ENCODE measurements around the gene CREBBP.

Gene CREBBP

DNA sequence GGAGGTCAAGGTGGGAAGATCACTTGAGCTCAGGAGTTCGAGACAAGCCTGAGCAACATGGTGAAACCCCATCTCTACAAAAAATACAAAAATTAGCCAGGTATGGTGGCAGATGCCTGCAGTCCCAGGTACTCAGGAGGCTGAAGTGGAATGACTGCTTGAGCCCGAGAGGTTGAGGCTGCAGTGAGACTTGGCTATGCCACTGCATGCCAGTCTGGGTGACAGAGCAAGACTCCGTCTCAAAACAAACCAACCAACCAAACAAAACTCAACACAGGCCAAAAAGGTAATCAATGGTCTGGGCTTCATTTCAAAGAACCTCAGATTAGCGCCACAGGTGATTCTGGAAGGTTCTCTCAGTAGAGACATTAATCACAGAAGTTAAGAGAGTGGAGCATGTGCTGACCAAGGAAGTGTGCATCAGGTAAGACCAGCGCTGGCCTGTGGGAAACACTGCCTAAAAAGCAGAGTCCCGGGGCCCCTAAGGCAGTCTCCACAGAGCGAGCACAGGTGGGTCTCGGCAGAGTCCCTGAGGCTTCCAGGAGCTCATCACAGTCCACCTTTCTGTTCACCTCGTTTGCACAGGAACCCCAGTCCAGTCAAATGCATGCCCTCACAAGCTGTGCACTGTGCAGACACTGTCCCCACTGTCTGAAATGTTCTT is 91.7 kb downstream of the CREBBP start:
- ATAC-seq: no peak
- H3K27me3 Mint-ChIP-seq: no peaks in the 10 kb centered on the region
- no peak overlapping the region for H3K4me3 Mint-ChIP-seq
- peaks cover 45% of the 10 kb centered on the region for H3K36me3 Mint-ChIP-seq
- peak overlapping the region; percentile 81 for H3K27ac Mint-ChIP-seq
- H3K9me3 Mint-ChIP-seq: no peaks in the 10 kb centered on the region
- peaks cover 66% of the 10 kb centered on the region for H3K4me1 Mint-ChIP-seq

DNA sequence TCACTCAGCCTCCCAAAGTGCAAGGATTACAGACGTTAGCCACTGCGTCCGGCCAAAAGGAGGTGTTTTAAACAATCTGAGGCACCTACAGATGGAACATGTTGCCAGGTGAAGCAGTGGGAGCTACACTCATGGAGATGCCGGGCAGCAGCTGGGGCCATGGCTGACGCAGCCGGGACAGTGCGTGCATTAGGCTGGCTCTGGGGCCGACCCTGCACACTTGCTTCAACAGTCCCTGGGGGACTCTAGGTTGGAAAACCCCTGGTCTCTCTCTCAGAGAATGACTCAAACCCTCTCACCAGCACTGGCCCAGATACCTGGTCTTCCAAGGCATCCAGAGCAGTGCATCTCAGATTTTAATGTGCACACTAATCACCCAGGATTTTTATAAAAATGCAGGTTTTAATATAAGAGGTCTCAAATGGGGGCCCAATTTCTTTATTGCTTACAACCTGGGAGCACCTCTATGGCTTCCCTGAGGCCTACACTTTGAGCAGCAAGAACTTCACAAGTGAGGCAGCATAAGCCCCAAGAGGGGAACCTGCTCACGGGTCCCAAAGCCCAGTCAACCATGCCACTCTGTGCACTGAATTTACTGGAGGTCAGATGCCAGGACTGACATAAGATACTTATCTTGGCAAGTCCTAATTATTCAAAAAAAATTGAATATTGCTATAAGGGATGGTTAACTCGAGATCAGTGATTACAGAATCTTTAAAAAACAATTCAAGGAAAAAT is 92.4 kb downstream of the CREBBP start:
- peak; percentile 95 for ATAC-seq
- H3K36me3 Mint-ChIP-seq: peaks cover 46% of the 10 kb centered on the region

DNA sequence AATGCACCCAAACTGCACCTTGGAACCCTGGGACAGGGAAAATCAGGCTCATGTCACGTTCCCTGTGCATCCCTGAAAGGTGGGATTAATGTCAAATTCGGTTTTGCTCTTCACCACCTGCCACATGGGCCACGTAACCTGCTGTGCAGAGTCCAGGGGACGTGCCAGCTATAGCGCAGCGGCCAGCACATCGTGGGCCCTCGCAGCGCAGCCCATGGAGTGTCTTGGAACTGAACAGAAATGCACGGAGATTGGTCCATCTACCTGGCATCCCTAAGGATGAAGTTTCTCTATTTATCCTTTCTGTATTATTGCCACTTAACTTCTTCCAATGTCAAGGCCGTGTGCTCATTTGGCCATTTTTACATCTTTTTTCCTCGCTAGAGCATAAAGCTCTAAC is 95.1 kb downstream of the CREBBP start:
- Mint-ChIP-seq H3K4me1 (peaks cover 54% of the 10 kb centered on the region), H3K9me3 (no peaks in the 10 kb centered on the region), H3K4me3 (no peak overlapping the region), H3K27ac (no peak overlapping the region), H3K27me3 (no peaks in the 10 kb centered on the region), H3K36me3 (peaks cover 31% of the 10 kb centered on the region)
- no peak for ATAC-seq

More for the DNA sequence above, 92.4 kb downstream of the CREBBP start:
- peak overlapping the region; percentile 21 for H3K4me3 Mint-ChIP-seq
- no peaks in the 10 kb centered on the region for H3K27me3 Mint-ChIP-seq
- peak overlapping the region; percentile 81 for H3K27ac Mint-ChIP-seq
- H3K9me3 Mint-ChIP-seq: no peaks in the 10 kb centered on the region
- H3K4me1 Mint-ChIP-seq: peaks cover 70% of the 10 kb centered on the region

DNA sequence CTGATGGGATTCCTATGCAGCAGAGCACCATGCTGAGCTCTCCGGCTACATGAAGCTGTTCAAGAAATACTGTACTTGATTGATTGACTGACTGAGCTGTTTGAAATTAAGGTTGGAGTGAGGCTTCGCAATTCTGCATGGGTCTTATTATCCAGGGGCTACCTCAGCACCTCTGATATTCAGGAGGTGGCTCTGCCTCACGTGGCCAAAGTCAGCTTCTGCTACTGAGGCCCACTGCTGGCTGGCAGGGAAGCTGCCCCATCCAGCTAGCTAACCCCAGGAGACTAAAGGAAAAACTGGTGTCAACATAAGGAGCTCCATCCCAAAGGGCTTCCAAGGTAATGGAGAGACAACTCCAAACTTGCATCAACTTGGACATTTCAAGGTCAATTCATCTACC is 97.0 kb downstream of the CREBBP start:
- H3K4me3 Mint-ChIP-seq: no peak overlapping the region
- H3K27me3 Mint-ChIP-seq: no peaks in the 10 kb centered on the region
- no peak for ATAC-seq
- H3K9me3 Mint-ChIP-seq: no peaks in the 10 kb centered on the region
- H3K27ac Mint-ChIP-seq: peak overlapping the region; percentile 40
- peaks cover 38% of the 10 kb centered on the region for H3K4me1 Mint-ChIP-seq
- peaks cover 35% of the 10 kb centered on the region for H3K36me3 Mint-ChIP-seq

DNA sequence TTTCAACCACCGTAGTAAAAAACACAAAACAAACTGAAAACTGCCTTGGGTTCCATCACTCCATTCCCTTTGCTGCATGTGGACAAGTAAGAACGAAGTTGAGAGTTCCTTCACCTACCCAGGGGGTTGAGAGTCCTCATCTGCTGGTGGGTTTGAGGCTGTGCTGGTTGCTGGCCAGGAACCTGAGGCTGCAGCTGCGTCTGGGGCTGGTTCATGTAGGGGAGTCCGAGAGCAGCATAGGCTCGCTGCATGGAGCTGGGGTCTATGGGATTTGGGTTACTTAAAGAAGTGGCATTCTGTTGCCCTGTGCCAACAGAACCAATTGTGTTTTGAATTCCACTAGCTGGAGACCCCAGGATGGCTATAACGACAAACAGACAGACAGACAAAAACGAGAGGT is 97.9 kb downstream of the CREBBP start:
- Mint-ChIP-seq H3K36me3 (peaks cover 35% of the 10 kb centered on the region), H3K27me3 (no peaks in the 10 kb centered on the region), H3K4me3 (no peak overlapping the region), H3K4me1 (peaks cover 29% of the 10 kb centered on the region), H3K9me3 (no peaks in the 10 kb centered on the region), H3K27ac (no peak overlapping the region)
- no peak for ATAC-seq

DNA sequence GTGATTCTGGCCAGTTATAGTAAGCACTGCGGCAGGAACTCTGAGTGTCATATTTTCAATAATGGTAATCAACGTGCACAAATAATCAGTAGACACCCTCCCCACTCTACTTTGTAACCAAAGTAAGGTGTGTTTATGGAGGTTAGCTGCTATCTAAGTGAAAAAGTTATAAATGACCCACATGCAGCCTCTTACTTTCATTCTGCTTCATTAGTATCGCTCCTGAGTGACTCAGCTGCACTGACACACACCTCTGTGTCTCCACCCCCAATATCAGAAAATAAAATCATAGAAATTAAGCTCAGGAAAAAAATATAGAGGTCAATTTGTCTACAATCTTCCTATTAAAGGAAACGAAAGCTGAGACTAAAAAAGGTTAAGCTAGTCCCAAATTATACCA is 99.1 kb downstream of the CREBBP start:
- ATAC-seq: no peak
- peak overlapping the region; percentile 55 for H3K27ac Mint-ChIP-seq
- peaks cover 44% of the 10 kb centered on the region for H3K36me3 Mint-ChIP-seq

DNA sequence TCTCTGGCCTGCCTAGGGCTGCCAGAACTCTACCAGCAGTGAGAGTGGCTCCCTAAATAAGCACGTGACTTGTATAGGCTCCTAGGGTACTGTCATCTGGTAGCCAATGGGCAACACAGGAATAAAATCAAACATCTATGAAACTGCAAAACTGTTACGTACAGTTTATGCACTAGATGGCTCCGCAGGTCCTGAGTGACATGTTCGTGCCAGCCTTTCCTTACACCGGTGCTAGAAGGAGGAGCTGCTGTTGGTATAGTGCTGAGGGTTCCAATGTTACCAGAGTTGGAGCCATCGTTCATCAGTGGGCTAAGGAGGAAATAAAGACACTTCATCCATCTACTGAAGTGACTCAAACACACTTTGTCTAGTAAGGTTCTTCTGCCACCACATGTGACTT is 99.9 kb downstream of the CREBBP start:
- H3K27me3 Mint-ChIP-seq: no peaks in the 10 kb centered on the region
- peaks cover 52% of the 10 kb centered on the region for H3K36me3 Mint-ChIP-seq
- H3K27ac Mint-ChIP-seq: no peak overlapping the region
- ATAC-seq: peak; percentile 48
- no peak overlapping the region for H3K4me3 Mint-ChIP-seq
- no peaks in the 10 kb centered on the region for H3K9me3 Mint-ChIP-seq
- H3K4me1 Mint-ChIP-seq: peaks cover 22% of the 10 kb centered on the region

More for the DNA sequence above, 99.1 kb downstream of the CREBBP start:
- Mint-ChIP-seq H3K27me3 (no peaks in the 10 kb centered on the region), H3K4me3 (no peak overlapping the region), H3K4me1 (peaks cover 28% of the 10 kb centered on the region), H3K9me3 (no peaks in the 10 kb centered on the region)

DNA sequence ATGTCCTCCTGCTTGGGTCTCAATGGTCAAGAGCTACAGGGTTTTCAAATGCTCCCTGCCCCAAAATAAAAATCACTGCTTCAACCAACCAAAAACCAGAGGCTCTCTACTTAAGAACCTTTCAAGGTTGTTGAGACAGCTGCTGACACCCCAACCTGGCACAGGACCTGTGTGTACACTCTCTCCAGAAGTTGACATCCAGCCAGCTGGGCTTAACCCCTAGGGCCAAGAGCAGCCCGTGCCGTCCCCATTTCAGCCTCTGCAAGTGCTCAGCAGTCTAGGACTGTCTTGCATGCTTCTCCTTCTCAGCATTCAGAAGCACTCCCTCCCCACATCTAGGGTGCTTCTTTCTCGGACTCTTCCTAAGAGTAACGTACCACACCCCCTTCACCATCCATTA is 104.2 kb downstream of the CREBBP start:
- H3K27me3 Mint-ChIP-seq: no peaks in the 10 kb centered on the region
- H3K4me3 Mint-ChIP-seq: no peak overlapping the region
- H3K4me1 Mint-ChIP-seq: no peaks in the 10 kb centered on the region
- peaks cover 37% of the 10 kb centered on the region for H3K36me3 Mint-ChIP-seq
- ATAC-seq: no peak
- no peak overlapping the region for H3K27ac Mint-ChIP-seq
- H3K9me3 Mint-ChIP-seq: no peaks in the 10 kb centered on the region

DNA sequence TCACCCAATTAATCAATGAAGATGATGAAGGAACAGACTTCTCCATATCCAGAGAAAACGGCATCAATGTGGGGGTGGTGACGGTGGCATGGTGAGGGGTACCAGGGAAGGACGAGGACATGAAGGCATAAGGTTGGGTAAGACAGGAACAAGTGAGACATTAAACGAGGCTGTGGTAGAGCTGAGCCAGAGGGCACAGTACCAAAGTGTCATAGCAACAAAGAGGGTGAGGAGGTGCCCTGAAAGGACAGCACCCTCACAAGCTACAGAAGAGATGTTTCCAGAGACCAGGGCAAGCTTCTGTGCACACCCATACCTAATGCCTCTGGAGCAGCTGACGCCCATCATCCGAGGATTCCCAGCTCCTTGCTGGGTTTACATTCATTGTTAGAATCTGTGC is 105.7 kb downstream of the CREBBP start:
- Mint-ChIP-seq H3K27ac (no peak overlapping the region), H3K4me1 (no peaks in the 10 kb centered on the region), H3K9me3 (no peaks in the 10 kb centered on the region), H3K27me3 (no peaks in the 10 kb centered on the region), H3K36me3 (peaks cover 43% of the 10 kb centered on the region), H3K4me3 (no peak overlapping the region)
- no peak for ATAC-seq

DNA sequence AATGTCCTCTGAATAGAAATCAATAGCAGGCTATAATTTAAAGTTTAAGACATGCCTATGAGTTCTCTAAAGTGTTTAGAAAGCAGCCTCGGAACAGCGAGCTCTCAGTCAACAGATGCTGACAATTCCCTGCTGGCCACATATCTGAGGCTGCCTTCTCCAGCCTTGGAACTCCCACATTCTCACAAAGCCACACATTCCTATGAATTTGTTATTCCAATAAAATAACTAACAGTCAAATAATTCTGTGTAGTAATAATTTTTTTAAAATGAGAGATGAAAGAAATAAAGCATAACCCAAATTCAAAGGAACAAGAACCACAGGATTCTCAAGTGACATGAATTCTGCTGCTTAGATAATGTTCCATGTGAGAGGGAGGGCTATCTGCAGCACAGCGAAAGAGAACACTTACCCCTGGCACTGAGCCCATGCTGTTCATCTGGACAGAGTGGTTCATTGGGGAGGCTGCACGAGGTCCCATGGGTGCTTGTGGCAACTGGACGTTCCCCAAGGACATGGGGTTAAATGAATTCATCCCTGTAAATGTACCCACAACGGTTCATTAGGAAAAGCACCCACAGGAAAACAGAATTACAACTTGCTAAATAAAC is 106.3 kb downstream of the CREBBP start:
- Mint-ChIP-seq H3K9me3 (no peaks in the 10 kb centered on the region), H3K27me3 (no peaks in the 10 kb centered on the region), H3K4me1 (no peaks in the 10 kb centered on the region), H3K36me3 (peaks cover 41% of the 10 kb centered on the region), H3K4me3 (no peak overlapping the region), H3K27ac (no peak overlapping the region)
- no peak for ATAC-seq

DNA sequence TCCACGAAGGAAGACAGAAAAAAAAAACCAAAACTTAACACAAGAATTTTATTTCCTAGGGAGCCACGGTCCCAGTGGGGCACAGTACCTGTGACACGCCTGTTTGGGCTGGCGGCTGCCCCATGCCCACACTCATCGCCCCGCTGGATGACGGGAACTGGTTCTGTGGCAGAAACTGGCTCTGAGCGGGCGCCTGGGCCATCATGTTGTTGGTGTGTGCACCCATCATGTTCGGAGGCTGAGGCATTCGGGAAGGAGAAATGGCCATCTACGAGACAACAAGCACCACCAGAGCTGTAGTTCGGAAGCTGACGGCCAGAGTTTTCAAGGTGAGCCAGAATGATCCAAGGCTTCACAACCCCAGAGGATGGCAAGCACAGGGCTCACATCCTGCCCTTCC is 106.8 kb downstream of the CREBBP start:
- Mint-ChIP-seq H3K36me3 (peaks cover 41% of the 10 kb centered on the region), H3K27me3 (no peaks in the 10 kb centered on the region), H3K4me3 (no peak overlapping the region)

DNA sequence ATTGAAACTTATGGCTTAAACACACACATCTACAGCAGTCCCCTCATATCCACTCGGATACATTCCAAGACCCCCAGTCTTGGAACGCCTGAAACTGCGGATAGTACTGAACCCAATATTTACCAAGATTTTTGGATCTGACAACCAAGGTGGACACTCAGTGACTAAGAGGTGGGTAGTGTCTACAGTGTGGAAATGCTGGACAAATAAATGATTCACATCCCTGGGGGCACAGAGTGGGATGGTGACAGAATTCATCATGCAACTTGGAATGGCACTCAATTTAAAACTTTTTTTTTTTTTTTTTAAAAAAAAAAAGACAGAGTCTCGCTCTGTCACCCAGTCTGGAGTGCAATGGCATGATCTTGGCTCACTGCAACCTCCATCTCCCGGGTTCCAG is 109.0 kb downstream of the CREBBP start:
- Mint-ChIP-seq H3K4me3 (no peak overlapping the region), H3K36me3 (peaks cover 46% of the 10 kb centered on the region), H3K27ac (no peak overlapping the region), H3K27me3 (no peaks in the 10 kb centered on the region), H3K9me3 (no peaks in the 10 kb centered on the region), H3K4me1 (peaks cover 13% of the 10 kb centered on the region)
- ATAC-seq: no peak

More for the DNA sequence above, 106.8 kb downstream of the CREBBP start:
- H3K4me1 Mint-ChIP-seq: no peaks in the 10 kb centered on the region
- ATAC-seq: no peak
- no peaks in the 10 kb centered on the region for H3K9me3 Mint-ChIP-seq
- H3K27ac Mint-ChIP-seq: peak overlapping the region; percentile 33

DNA sequence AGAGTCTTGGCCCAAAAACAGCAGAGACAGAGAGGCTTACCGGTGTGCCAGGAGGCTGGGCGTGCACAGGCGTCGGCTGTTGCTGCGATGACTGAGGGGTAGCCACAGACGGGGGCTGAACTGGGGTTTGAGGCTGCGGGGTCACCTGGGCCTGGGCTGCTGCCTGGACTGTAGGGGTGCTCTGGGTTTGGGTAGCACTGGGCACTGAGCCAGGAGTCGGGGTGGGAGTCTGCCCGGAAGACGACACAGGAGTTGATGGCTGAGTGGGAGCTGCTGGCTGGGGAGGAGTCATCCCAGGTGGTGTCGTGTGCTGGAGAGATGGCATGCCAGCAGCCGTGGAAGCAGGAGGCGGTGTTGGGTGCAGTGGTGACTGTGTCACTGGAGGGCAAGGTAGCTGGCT is 110.0 kb downstream of the CREBBP start:
- ATAC-seq: no peak
- Mint-ChIP-seq H3K9me3 (no peaks in the 10 kb centered on the region), H3K27me3 (no peaks in the 10 kb centered on the region), H3K36me3 (peaks cover 40% of the 10 kb centered on the region), H3K27ac (peak overlapping the region; percentile 54), H3K4me1 (peaks cover 13% of the 10 kb centered on the region), H3K4me3 (no peak overlapping the region)

DNA sequence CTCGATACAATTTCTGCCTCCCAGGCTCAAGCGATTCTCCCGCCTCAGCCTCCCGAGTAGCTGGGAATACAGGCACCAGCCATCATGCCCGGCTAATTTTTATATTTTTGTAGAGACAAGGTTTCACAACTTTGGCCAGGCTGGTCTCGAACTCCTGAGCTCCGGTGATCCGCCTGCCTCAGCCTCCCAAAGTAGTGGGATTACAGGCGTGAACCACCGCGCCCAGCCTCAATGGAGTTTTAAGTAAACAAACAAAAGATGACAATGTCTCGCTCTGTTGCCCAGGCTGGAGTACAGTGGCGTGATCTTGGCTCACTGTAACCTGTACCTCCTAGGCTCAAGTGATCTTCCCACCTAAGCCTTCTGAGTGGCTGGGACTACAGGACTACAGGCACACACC is 110.6 kb downstream of the CREBBP start:
- peak overlapping the region; percentile 54 for H3K27ac Mint-ChIP-seq
- peaks cover 40% of the 10 kb centered on the region for H3K36me3 Mint-ChIP-seq
- no peak for ATAC-seq

DNA sequence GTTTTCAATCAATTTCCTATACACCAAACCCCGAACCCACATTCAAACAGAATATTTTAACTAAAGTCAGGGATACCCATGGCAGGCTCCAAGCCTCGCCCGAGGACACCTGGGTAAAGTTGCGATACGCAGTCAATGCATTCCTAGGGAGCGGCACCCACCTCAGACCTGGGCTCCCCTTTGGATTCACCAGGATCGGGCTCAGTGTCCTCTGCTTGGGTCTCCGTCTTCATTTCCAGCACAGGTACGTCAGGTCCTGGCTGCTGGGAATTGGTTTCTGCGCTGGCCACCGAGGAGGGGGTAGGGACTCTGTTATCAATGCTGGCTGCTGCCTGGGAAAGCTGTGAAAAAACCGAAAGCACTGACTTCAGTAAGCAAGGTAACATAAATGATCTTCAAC is 111.5 kb downstream of the CREBBP start:
- Mint-ChIP-seq H3K9me3 (no peaks in the 10 kb centered on the region), H3K36me3 (peaks cover 40% of the 10 kb centered on the region), H3K4me3 (no peak overlapping the region), H3K27me3 (no peaks in the 10 kb centered on the region), H3K4me1 (peaks cover 13% of the 10 kb centered on the region), H3K27ac (no peak overlapping the region)
- no peak for ATAC-seq

More for the DNA sequence above, 110.6 kb downstream of the CREBBP start:
- Mint-ChIP-seq H3K9me3 (no peaks in the 10 kb centered on the region), H3K27me3 (no peaks in the 10 kb centered on the region), H3K4me1 (peaks cover 13% of the 10 kb centered on the region), H3K4me3 (no peak overlapping the region)

Measured in stimulated activated memory B cell treated with anti-CD40 and anti-IgM and Interleukin-4, amounts not matched to agents 10 μg/mL and 1 μg/mL and 100 μg/mL, for 72 hours (primary cell).